Stimulated activated naive CD8-positive, alpha-beta T cell treated with anti-CD3 and anti-CD28 coated beads, Interleukin-15, Interleukin-2, amounts not matched to agents 100 ng/mL and 50 ng/mL, for 24 hours (primary cell): ENCODE results near the gene RNF167.

Experiments
- H3K27ac Mint-ChIP-seq: one replicate; pipeline ENCODE4 v1.8.0; 2021; ENCODE audit warnings: mild to moderate bottlenecking, mixed read lengths
- H3K27me3 Mint-ChIP-seq: one replicate; pipeline ENCODE4 v1.8.0; 2021; ENCODE audit warnings: mixed read lengths
- H3K36me3 Mint-ChIP-seq: one replicate; pipeline ENCODE4 v1.8.0; 2021; ENCODE audit warnings: low read depth, mixed read lengths
- H3K4me1 Mint-ChIP-seq: one replicate; pipeline ENCODE4 v1.8.0; 2021; ENCODE audit warnings: low read depth, mixed read lengths
- H3K4me3 Mint-ChIP-seq: one replicate; pipeline ENCODE4 v1.8.0; 2021; ENCODE audit warnings: mild to moderate bottlenecking, mixed read lengths
- H3K9me3 Mint-ChIP-seq: one replicate; pipeline ENCODE4 v1.8.0; 2021; ENCODE audit warnings: mixed read lengths

Gene RNF167

DNA sequence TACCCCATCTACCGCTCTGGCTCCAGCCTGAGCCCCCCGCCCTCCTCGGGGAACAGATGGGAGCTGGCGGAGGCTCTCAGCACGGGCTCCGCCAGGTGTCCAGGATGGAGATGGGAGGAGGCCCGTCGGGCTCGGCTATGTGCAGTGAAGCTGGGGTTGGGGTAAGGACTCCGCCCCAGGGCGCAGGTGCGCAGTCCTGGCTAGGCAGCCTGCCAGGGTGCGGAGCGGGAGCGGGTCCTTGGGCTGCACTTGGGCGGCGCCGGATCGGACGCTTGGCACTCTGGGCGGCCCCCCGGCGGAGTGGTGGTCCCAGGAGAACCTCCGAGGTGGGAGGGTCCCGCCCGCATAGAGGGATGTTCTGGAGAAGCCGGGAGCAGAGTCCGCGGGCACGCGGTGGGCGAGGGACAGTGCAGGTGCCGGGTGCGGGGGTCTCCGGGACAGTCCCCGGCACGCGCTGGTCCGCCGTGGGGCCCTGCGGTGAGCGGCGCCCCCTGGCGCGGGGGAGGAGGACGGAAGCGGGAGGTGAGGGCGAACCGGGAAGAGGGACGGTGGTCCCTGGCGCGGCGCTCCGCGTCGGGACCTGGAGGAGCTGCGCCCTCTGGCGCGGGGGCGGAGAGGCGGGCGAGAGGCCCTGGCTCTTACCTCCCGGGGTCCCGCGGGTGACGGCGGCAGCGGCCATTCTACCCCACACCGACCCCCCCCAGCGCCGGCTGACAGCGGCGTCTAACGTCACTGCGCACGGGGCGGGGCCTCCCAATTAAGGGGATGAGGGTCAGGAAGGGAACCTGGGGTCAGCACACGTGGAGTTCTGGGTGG, 47.1 kb downstream of the RNF167 start, which contains the start of gene CAMTA2:
Gene CAMTA2, minus strand, starts transcription at position 725 of the 816 bp plus-strand sequence. CDS start 1,453 bp downstream, outside the sequence.
- Mint-ChIP-seq H3K4me3 (peak within 1 kb of the TSS; percentile 93), H3K36me3 (peaks cover 26% of the 10 kb centered on the region), H3K4me1 (peaks cover 45% of the 10 kb centered on the region), H3K27me3 (no peaks in the 10 kb centered on the region), H3K27ac (peak within 1 kb of the TSS; percentile 93), H3K9me3 (no peaks in the 10 kb centered on the region)

DNA sequence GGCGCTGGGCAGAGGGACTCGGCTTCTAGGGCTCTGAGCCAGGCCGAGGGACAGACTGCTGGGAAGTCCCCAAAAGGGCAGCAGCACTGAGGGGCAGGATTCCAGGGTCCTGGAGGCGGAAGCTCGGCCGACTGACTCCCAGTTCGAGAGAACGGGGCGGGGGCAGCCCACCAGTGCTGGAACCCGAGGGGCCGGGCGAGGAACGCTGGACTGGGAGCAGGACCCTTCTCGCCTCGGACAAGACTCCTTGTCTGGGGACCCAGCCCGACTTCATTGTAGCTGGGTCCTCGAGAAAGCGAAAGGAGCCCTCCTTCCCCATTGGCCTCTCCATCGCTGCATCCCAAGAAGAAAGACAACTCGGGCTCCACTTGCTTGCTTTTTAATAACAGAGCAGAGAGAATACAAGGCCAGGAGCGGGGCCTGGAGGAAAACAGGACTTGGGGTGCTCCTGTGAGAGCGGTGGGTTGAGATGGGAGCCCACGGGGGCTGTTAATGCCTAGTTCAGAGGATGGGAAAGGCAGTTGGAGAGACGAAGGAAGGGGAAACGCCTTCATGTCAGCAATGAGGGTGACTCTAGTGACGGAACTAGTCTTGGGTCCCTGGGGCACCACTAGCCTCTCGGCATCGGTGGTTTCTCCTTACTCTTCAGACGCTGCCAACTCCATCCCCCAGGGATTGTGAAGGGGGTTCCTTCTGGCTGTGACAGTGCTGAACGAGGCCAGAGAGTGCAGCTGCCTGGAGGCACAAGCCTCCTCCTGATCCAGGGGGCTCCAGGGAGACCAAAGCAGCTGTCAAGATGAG, 47.9 kb downstream of the RNF167 start:
- H3K27ac Mint-ChIP-seq, result peak overlapping the region; percentile 93
- H3K4me3 Mint-ChIP-seq, result peak overlapping the region; percentile 93
- peaks cover 18% of the 10 kb centered on the region for H3K36me3 Mint-ChIP-seq
- H3K4me1 Mint-ChIP-seq, result peaks cover 43% of the 10 kb centered on the region
- no peaks in the 10 kb centered on the region for H3K27me3 Mint-ChIP-seq
- H3K9me3 Mint-ChIP-seq, result no peaks in the 10 kb centered on the region

DNA sequence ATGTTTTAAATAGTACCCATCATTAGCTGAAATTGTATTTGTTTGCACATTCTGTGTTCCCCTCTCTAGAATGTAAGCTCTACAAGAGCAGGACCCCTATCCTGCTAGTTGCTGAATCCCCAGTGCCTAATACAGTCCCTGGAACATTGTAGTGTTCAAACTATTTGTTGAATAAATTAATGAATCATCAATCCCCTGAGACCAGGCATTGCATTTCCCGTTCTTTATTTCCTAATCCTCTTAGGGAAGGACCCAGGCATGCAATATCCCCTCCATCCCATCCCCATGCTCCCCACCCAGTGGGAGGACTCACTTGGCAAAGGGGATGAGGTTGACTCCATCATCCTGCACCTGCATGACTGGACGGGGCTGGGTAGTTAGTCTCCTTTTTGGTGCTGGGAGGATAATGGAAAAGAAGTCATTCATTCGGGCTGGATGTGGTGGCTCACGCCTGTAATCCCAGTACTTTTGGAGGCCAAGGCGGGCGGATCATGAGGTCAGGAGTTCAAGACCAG, 54.1 kb downstream of the RNF167 start:
- Mint-ChIP-seq H3K4me3 (no peak overlapping the region), H3K36me3 (peaks cover 6% of the 10 kb centered on the region), H3K4me1 (peaks cover 31% of the 10 kb centered on the region), H3K27me3 (no peaks in the 10 kb centered on the region), H3K9me3 (no peaks in the 10 kb centered on the region), H3K27ac (no peak overlapping the region)
